HG03354 (cell line): ENCODE data around the gene NLGN3.

Experiments
- ATAC-seq: cut with Tn5 transposase; IDR thresholded peaks from one replicate; pipeline ENCODE4 v1.9.1; 2021; ENCODE audit warnings: mild to moderate bottlenecking; ENCODE audit not compliant: unreplicated experiment, poor library complexity, severe bottlenecking

The NLGN3 gene

GRCh38 chrX:71144651-71145050, at the start of gene NLGN3:
Gene NLGN3 (plus strand): TSS chrX:71144841. CDS start chrX:71147750, 2,909 bp downstream.
- ATAC-seq, result no peak

GRCh38 chrX:71095033-71095432, 49.6 kb upstream of the NLGN3 start:
- no peak for ATAC-seq

- peak; percentile 91 for ATAC-seq
These were observed 49.1 kb upstream of the NLGN3 start, which contains the start of gene FOXO4 for GRCh38 chrX:71095555-71095980. Gene FOXO4 (plus strand): TSS chrX:71095851. CDS start chrX:71096529, 678 bp downstream.

- no peak for ATAC-seq
These were observed 48.5 kb upstream of the NLGN3 start for GRCh38 chrX:71095981-71096759.

- no peak for ATAC-seq
These were observed 47.9 kb upstream of the NLGN3 start for GRCh38 chrX:71096760-71097032.

- ATAC-seq, result peak; percentile 37
These were observed 46.3 kb upstream of the NLGN3 start for GRCh38 chrX:71098302-71098701.

- ATAC-seq, result no peak
These were observed 45.6 kb upstream of the NLGN3 start for GRCh38 chrX:71098951-71099506.

- ATAC-seq, result no peak
These were observed 44.9 kb upstream of the NLGN3 start for GRCh38 chrX:71099736-71100135.

GRCh38 chrX:71100581-71101505, 43.8 kb upstream of the NLGN3 start:
- no peak for ATAC-seq

GRCh38 chrX:71102292-71102691, 42.3 kb upstream of the NLGN3 start:
- ATAC-seq, result no peak

- ATAC-seq, result peak; percentile 42
These were observed 41.3 kb upstream of the NLGN3 start for GRCh38 chrX:71103110-71103983.

- ATAC-seq, result no peak
These were observed 39.0 kb upstream of the NLGN3 start for GRCh38 chrX:71105628-71106027.

GRCh38 chrX:71106427-71106826, 38.2 kb upstream of the NLGN3 start, which contains the start of gene CXorf65:
Gene CXorf65 (minus strand): TSS chrX:71106740. CDS start chrX:71106556, 184 bp downstream.
- no peak for ATAC-seq

GRCh38 chrX:71107245-71107644, 37.4 kb upstream of the NLGN3 start:
- no peak for ATAC-seq

- ATAC-seq, result no peak
These were observed 36.8 kb upstream of the NLGN3 start for GRCh38 chrX:71107762-71108360.

- no peak for ATAC-seq
These were observed 35.6 kb upstream of the NLGN3 start for GRCh38 chrX:71109051-71109450.

- ATAC-seq, result peak; percentile 91
These were observed 33.3 kb upstream of the NLGN3 start, which contains the start of gene IL2RG for GRCh38 chrX:71111141-71111843. Gene IL2RG (minus strand): TSS chrX:71111577. CDS start chrX:71111539, 38 bp downstream.

- peak; percentile 7 for ATAC-seq
These were observed 32.7 kb upstream of the NLGN3 start for GRCh38 chrX:71111921-71112431.
